Measurements from ENCODE around the gene ITCH.
A peak's percentile ranks its signal among the peaks of the same experiment; 100 is the strongest.
"Not testable (repeated sequence)": the region's sequence is repeated elsewhere in the genome, so short reads cannot be mapped to it uniquely, and the experiment has no call there.

Gene ITCH

GRCh38 chr20:34514897-34515483 is 151.9 kb downstream of the ITCH start:
- no peak for DNase-seq

GRCh38 chr20:34515484-34516246 is 152.6 kb downstream of the ITCH start:
- no peak for DNase-seq

- DNase-seq, result peak; percentile 37
These were observed 153.4 kb downstream of the ITCH start, which contains the start of gene DYNLRB1 for GRCh38 chr20:34516247-34517113. Gene DYNLRB1, plus strand, starts transcription at chr20:34516422. Its CDS starts 37 bp downstream, at chr20:34516459.

GRCh38 chr20:34517114-34517505 is 154.0 kb downstream of the ITCH start:
- DNase-seq, result no peak

GRCh38 chr20:34518863-34519262 is 155.8 kb downstream of the ITCH start:
- not testable (repeated sequence) for DNase-seq

- not testable (repeated sequence) for DNase-seq
These were observed 156.8 kb downstream of the ITCH start for GRCh38 chr20:34519841-34520240.

GRCh38 chr20:34522969-34523871 is 160.1 kb downstream of the ITCH start:
- DNase-seq, result no peak

- DNase-seq, result no peak
These were observed 161.4 kb downstream of the ITCH start for GRCh38 chr20:34524426-34524825.

- no peak for DNase-seq
These were observed 162.3 kb downstream of the ITCH start for GRCh38 chr20:34525342-34525708.

- no peak for DNase-seq
These were observed 162.8 kb downstream of the ITCH start for GRCh38 chr20:34525709-34526416.

- DNase-seq, result no peak
These were observed 163.4 kb downstream of the ITCH start for GRCh38 chr20:34526466-34526865.

GRCh38 chr20:34527016-34527415 is 163.9 kb downstream of the ITCH start:
- DNase-seq, result no peak

- no peak for DNase-seq
These were observed 165.8 kb downstream of the ITCH start for GRCh38 chr20:34528921-34529297.

- no peak for DNase-seq
These were observed 166.7 kb downstream of the ITCH start for GRCh38 chr20:34529742-34530141.

- DNase-seq, result no peak
These were observed 167.3 kb downstream of the ITCH start for GRCh38 chr20:34530342-34530741.

- DNase-seq, result no peak
These were observed 168.7 kb downstream of the ITCH start for GRCh38 chr20:34531608-34532265.

GRCh38 chr20:34532320-34532719 is 169.2 kb downstream of the ITCH start:
- DNase-seq, result no peak

GRCh38 chr20:34532756-34533155 is 169.7 kb downstream of the ITCH start:
- no peak for DNase-seq

GRCh38 chr20:34534391-34535165 is 171.5 kb downstream of the ITCH start:
- no peak for DNase-seq

- no peak for DNase-seq
These were observed 172.3 kb downstream of the ITCH start for GRCh38 chr20:34535301-34535840.
